Panc1 (cell line): ENCODE measurements around the gene MSMP. TPM values are rescaled to one million over a fixed set of nuclear protein-coding genes. Genes with fewer than 3 reads are reported as not detected.

Experiments
- ATAC-seq: fragments of 200-7000 bp; cut with Tn5 transposase; 2 replicates; pipeline ENCODE4 v1.9.1; 2020; ENCODE audit warnings: mild to moderate bottlenecking, moderate library complexity
- BruUV-seq: library from RNA; stranded (reverse); fragments of 400-500 nt; replicated peaks from 2 replicates; lab custom pipeline; 2021; lab: Mats Ljungman, UMichigan
- CTCF ChIA-PET: fragments of 300-600 bp; sonication (Branson Sonifier 250); formaldehyde crosslinking; loops from one replicate; lab custom pipeline; 2022; ENCODE audit warnings: antibody characterized with exemption; lab: Charles Lee
- POLR2A ChIA-PET: fragments of 300-600 bp; sonication (Branson Sonifier 250); formaldehyde crosslinking; loops from one replicate; lab custom pipeline; 2022; ENCODE audit warnings: antibody characterized with exemption; lab: Charles Lee
- DNase-seq: peaks from one replicate; pipeline ENCODE4 v3.0.0-alpha.2; 2010; ENCODE audit warnings: low read depth, low spot score
- H3K27ac ChIP-seq: 2 replicates; pipeline ENCODE4 v1.5.1; 2011; ENCODE audit warnings: mild to moderate bottlenecking, low read length, inconsistent platforms
- H3K27me3 ChIP-seq: fragments of 200-500 bp; sonication (Bioruptor generic); 2 replicates; pipeline ENCODE4 v1.6.0; 2014; ENCODE audit warnings: low read length, inconsistent platforms; ENCODE audit not compliant: control insufficient read depth, insufficient read depth
- H3K36me3 ChIP-seq: fragments of 200-500 bp; sonication (Bioruptor generic); 2 replicates; pipeline ENCODE4 v1.5.1; 2014; ENCODE audit warnings: inconsistent platforms, mild to moderate bottlenecking, low read length, moderate library complexity; ENCODE audit not compliant: control insufficient read depth, insufficient read depth
- H3K4me1 ChIP-seq: 2 replicates; pipeline ENCODE4 v1.5.1; 2011; ENCODE audit warnings: inconsistent platforms, mild to moderate bottlenecking, low read length, moderate library complexity; ENCODE audit not compliant: control insufficient read depth, insufficient read depth
- H3K4me3 ChIP-seq, 2 experiments: 2 replicates each; pipeline ENCODE4 v1.5.1; 2011 to 2012; ENCODE audit warnings: low read depth in 2 of 2, low read length in 2 of 2, mild to moderate bottlenecking in 2 of 2, inconsistent platforms in 1 of 2, moderate library complexity in 1 of 2
- H3K9me3 ChIP-seq: fragments of 200-500 bp; sonication (Bioruptor generic); 2 replicates; pipeline ENCODE4 v1.5.1; 2014; ENCODE audit warnings: low read depth, mild to moderate bottlenecking, inconsistent platforms, low read length, moderate library complexity; ENCODE audit not compliant: control insufficient read depth, insufficient read depth
- CTCF ChIP-seq: fragments of 450-650 bp; IDR thresholded peaks from 2 replicates; pipeline ENCODE4 v1.5.1; 2017; ENCODE audit warnings: mild to moderate bottlenecking
- POLR2AphosphoS5 ChIP-seq: IDR thresholded peaks from 2 replicates; pipeline ENCODE4 v1.6.1; 2012; ENCODE audit warnings: mild to moderate bottlenecking, low read depth, low read length, moderate library complexity
- REST ChIP-seq, 2 experiments: IDR thresholded peaks; 2 replicates each; pipeline ENCODE4 v1.6.1; 2011 to 2012; ENCODE audit warnings: low read depth in 2 of 2, control low read depth in 1 of 2, low read length in 1 of 2, mild to moderate bottlenecking in 1 of 2, moderate library complexity in 1 of 2; ENCODE audit not compliant: insufficient read depth in 1 of 2
- SIN3A ChIP-seq: IDR thresholded peaks from 2 replicates; pipeline ENCODE4 v1.6.1; 2012; ENCODE audit warnings: low read depth, mild to moderate bottlenecking, low read length, moderate library complexity, borderline replicate concordance; ENCODE audit not compliant: insufficient read depth
- TCF7L2 ChIP-seq: IDR thresholded peaks from 2 replicates; pipeline ENCODE4 v1.6.1; 2011; ENCODE audit warnings: mild to moderate bottlenecking, low read depth, low read length, inconsistent platforms
- in situ Hi-C: cut with HindIII; loops from 2 replicates; pipeline ENCODE4 v1.10.0; 2016; ENCODE audit warnings: low sequenced_read_pairs, low pct_unique_long_range_greater_than_20kb
- intact Hi-C: fragments of 100-400 bp; cut with micrococcal nuclease; formaldehyde crosslinking; loops from one replicate; pipeline ENCODE4 v1.10.0; 2022; ENCODE audit not compliant: unreplicated experiment
- total RNA-seq: library from RNA; stranded (reverse); gene quantifications from one replicate; pipeline ENCODE4 v1.2.1, GENCODE V29; 2021; ENCODE audit not compliant: unreplicated experiment

MSMP gene
- total RNA-seq, 1 experiment from 2014 or later = 1.4 TPM

- DNase-seq (no peak), ATAC-seq (no peak)
- Histone ChIP-seq H3K4me3 (no peak overlapping the region), H3K9me3 (no peaks in the 10 kb centered on the region), H3K27me3 (no peaks in the 10 kb centered on the region), H3K27ac (no peak overlapping the region), H3K36me3 (peaks cover 37% of the 10 kb centered on the region), H3K4me1 (no peaks in the 10 kb centered on the region)
- no TSS peak for BruUV-seq
- TF ChIP-seq CTCF = no peak
- TF ChIP-seq SIN3A = no peak
- no peak for TF ChIP-seq POLR2AphosphoS5
- no peak for TF ChIP-seq REST (IDR thresholded peaks at IDR 0.05; ENCODE audit: insufficient read depth in 1 of 2, low read depth in 2 of 2, low read length in 1 of 2)
- TF ChIP-seq TCF7L2 = no peak
- CTCF ChIA-PET = interaction anchor here (0.6 to 2.4 kb wide), 2 partner anchors 17 to 1583 kb away, joined by 3 to 6 read pairs; no protein-coding TSS in a partner anchor
- intact Hi-C loops = no loop called here
- POLR2A ChIA-PET = no interaction called here
- in situ Hi-C loops = no loop called here
These were observed 41.2 kb downstream of the MSMP start for GRCh38 chr9:35712762-35713400.

- Histone ChIP-seq H3K4me3 (no peak overlapping the region), H3K36me3 (peaks cover 38% of the 10 kb centered on the region), H3K27me3 (no peaks in the 10 kb centered on the region), H3K4me1 (no peaks in the 10 kb centered on the region), H3K27ac (no peak overlapping the region), H3K9me3 (no peaks in the 10 kb centered on the region)
- in situ Hi-C loops = no loop called here
- ATAC-seq = no peak
- CTCF ChIA-PET = interaction anchor here (0.6 to 2.4 kb wide), 2 partner anchors 16 to 1584 kb away, joined by 3 to 6 read pairs; no protein-coding TSS in a partner anchor
- intact Hi-C loops = no loop called here
- BruUV-seq = no TSS peak
- TF ChIP-seq REST (IDR thresholded peaks at IDR 0.05; ENCODE audit: insufficient read depth in 1 of 2, low read depth in 2 of 2, low read length in 1 of 2) (no peak), SIN3A (no peak), POLR2AphosphoS5 (no peak), TCF7L2 (no peak)
- POLR2A ChIA-PET = interaction anchor here (0.6 kb wide), 1 partner anchor 25 kb away, joined by 14 read pairs; no protein-coding TSS in a partner anchor
- DNase-seq = no peak
These were observed 42.3 kb downstream of the MSMP start for GRCh38 chr9:35711501-35712428.
